ENCODE data around the gene TRPV4. TPM values are rescaled to one million over a fixed set of nuclear protein-coding genes. Genes with fewer than 3 reads are reported as not detected.
A peak's percentile ranks its signal among the peaks of the same experiment; 100 is the strongest.

The TRPV4 gene
- total RNA-seq, 1 donor from 2014 or later, result 1.4 TPM

- no peak for DNase-seq
These were observed 94.1 kb downstream of the TRPV4 start for GRCh38 chr12:109738878-109739665.

GRCh38 chr12:109738209-109738608 lies 95.0 kb downstream of the TRPV4 start:
- no peak for DNase-seq

- no peak for DNase-seq
These were observed 95.6 kb downstream of the TRPV4 start for GRCh38 chr12:109737631-109738030.

- DNase-seq, result no peak
These were observed 96.1 kb downstream of the TRPV4 start for GRCh38 chr12:109737126-109737525.

- DNase-seq, result peak; percentile 69
These were observed 96.6 kb downstream of the TRPV4 start for GRCh38 chr12:109736552-109737108.

GRCh38 chr12:109735825-109736551 lies 97.2 kb downstream of the TRPV4 start:
- DNase-seq, result no peak

GRCh38 chr12:109735051-109735521 lies 98.1 kb downstream of the TRPV4 start:
- DNase-seq, result no peak

- peak; percentile 52 for DNase-seq
These were observed 98.8 kb downstream of the TRPV4 start for GRCh38 chr12:109734219-109735000.

Other genes with a start within 250 kb of the TRPV4 start
- 0.17 and 0.65 TPM in 2 replicates for gene FAM222A, start 119.6 kb downstream of the TRPV4 start, total RNA-seq
- gene GLTP, start 47.1 kb upstream of the TRPV4 start, total RNA-seq, result 60.4 and 79.8 TPM in 2 replicates
- 7.5 and 17.4 TPM in 2 replicates for gene TCHP, start 66.9 kb upstream of the TRPV4 start, total RNA-seq
- gene GIT2, start 163.0 kb upstream of the TRPV4 start, total RNA-seq, result 54.6 and 61.4 TPM in 2 replicates
- gene ANKRD13A, start 166.0 kb upstream of the TRPV4 start, total RNA-seq, result 68.9 and 86.0 TPM in 2 replicates
- gene C12orf76, start 215.1 kb upstream of the TRPV4 start, total RNA-seq, result 12.6 and 23.5 TPM in 2 replicates